Panc1 (cell line): ENCODE measurements around the gene CARMIL3. TPM values are rescaled to one million over a fixed set of nuclear protein-coding genes. Genes with fewer than 3 reads are reported as not detected.

Source experiments
- ATAC-seq: fragments of 200-7000 bp; cut with Tn5 transposase; 2 replicates; pipeline ENCODE4 v1.9.1; 2020; ENCODE audit warnings: mild to moderate bottlenecking, moderate library complexity
- BruUV-seq: library from RNA; stranded (reverse); fragments of 400-500 nt; replicated peaks from 2 replicates; lab custom pipeline; 2021; lab: Mats Ljungman, UMichigan
- CTCF ChIA-PET: fragments of 300-600 bp; sonication (Branson Sonifier 250); formaldehyde crosslinking; loops from one replicate; lab custom pipeline; 2022; ENCODE audit warnings: antibody characterized with exemption; lab: Charles Lee
- POLR2A ChIA-PET: fragments of 300-600 bp; sonication (Branson Sonifier 250); formaldehyde crosslinking; loops from one replicate; lab custom pipeline; 2022; ENCODE audit warnings: antibody characterized with exemption; lab: Charles Lee
- DNase-seq: peaks from one replicate; pipeline ENCODE4 v3.0.0-alpha.2; 2010; ENCODE audit warnings: low read depth, low spot score
- H3K27ac ChIP-seq: 2 replicates; pipeline ENCODE4 v1.5.1; 2011; ENCODE audit warnings: mild to moderate bottlenecking, low read length, inconsistent platforms
- H3K27me3 ChIP-seq: fragments of 200-500 bp; sonication (Bioruptor generic); 2 replicates; pipeline ENCODE4 v1.6.0; 2014; ENCODE audit warnings: low read length, inconsistent platforms; ENCODE audit not compliant: control insufficient read depth, insufficient read depth
- H3K36me3 ChIP-seq: fragments of 200-500 bp; sonication (Bioruptor generic); 2 replicates; pipeline ENCODE4 v1.5.1; 2014; ENCODE audit warnings: inconsistent platforms, mild to moderate bottlenecking, low read length, moderate library complexity; ENCODE audit not compliant: control insufficient read depth, insufficient read depth
- H3K4me1 ChIP-seq: 2 replicates; pipeline ENCODE4 v1.5.1; 2011; ENCODE audit warnings: inconsistent platforms, mild to moderate bottlenecking, low read length, moderate library complexity; ENCODE audit not compliant: control insufficient read depth, insufficient read depth
- H3K4me3 ChIP-seq, 2 experiments: 2 replicates each; pipeline ENCODE4 v1.5.1; 2011 to 2012; ENCODE audit warnings: low read depth in 2 of 2, low read length in 2 of 2, mild to moderate bottlenecking in 2 of 2, inconsistent platforms in 1 of 2, moderate library complexity in 1 of 2
- H3K9me3 ChIP-seq: fragments of 200-500 bp; sonication (Bioruptor generic); 2 replicates; pipeline ENCODE4 v1.5.1; 2014; ENCODE audit warnings: low read depth, mild to moderate bottlenecking, inconsistent platforms, low read length, moderate library complexity; ENCODE audit not compliant: control insufficient read depth, insufficient read depth
- CTCF ChIP-seq: fragments of 450-650 bp; IDR thresholded peaks from 2 replicates; pipeline ENCODE4 v1.5.1; 2017; ENCODE audit warnings: mild to moderate bottlenecking
- POLR2AphosphoS5 ChIP-seq: IDR thresholded peaks from 2 replicates; pipeline ENCODE4 v1.6.1; 2012; ENCODE audit warnings: mild to moderate bottlenecking, low read depth, low read length, moderate library complexity
- SIN3A ChIP-seq: IDR thresholded peaks from 2 replicates; pipeline ENCODE4 v1.6.1; 2012; ENCODE audit warnings: low read depth, mild to moderate bottlenecking, low read length, moderate library complexity, borderline replicate concordance; ENCODE audit not compliant: insufficient read depth
- TCF7L2 ChIP-seq: IDR thresholded peaks from 2 replicates; pipeline ENCODE4 v1.6.1; 2011; ENCODE audit warnings: mild to moderate bottlenecking, low read depth, low read length, inconsistent platforms
- in situ Hi-C: cut with HindIII; loops from 2 replicates; pipeline ENCODE4 v1.10.0; 2016; ENCODE audit warnings: low sequenced_read_pairs, low pct_unique_long_range_greater_than_20kb
- intact Hi-C: fragments of 100-400 bp; cut with micrococcal nuclease; formaldehyde crosslinking; loops from one replicate; pipeline ENCODE4 v1.10.0; 2022; ENCODE audit not compliant: unreplicated experiment
- total RNA-seq: library from RNA; stranded (reverse); gene quantifications from one replicate; pipeline ENCODE4 v1.2.1, GENCODE V29; 2021; ENCODE audit not compliant: unreplicated experiment
- TF ChIP-seq, protein P1 (sequence below), 2 experiments: IDR thresholded peaks; 2 replicates each; pipeline ENCODE4 v1.6.1; 2011 to 2012; ENCODE audit warnings: low read depth in 2 of 2, control low read depth in 1 of 2, low read length in 1 of 2, mild to moderate bottlenecking in 1 of 2, moderate library complexity in 1 of 2; ENCODE audit not compliant: insufficient read depth in 1 of 2

Gene CARMIL3
- total RNA-seq, 1 experiment from 2014 or later, result 0.15 TPM

DNA sequence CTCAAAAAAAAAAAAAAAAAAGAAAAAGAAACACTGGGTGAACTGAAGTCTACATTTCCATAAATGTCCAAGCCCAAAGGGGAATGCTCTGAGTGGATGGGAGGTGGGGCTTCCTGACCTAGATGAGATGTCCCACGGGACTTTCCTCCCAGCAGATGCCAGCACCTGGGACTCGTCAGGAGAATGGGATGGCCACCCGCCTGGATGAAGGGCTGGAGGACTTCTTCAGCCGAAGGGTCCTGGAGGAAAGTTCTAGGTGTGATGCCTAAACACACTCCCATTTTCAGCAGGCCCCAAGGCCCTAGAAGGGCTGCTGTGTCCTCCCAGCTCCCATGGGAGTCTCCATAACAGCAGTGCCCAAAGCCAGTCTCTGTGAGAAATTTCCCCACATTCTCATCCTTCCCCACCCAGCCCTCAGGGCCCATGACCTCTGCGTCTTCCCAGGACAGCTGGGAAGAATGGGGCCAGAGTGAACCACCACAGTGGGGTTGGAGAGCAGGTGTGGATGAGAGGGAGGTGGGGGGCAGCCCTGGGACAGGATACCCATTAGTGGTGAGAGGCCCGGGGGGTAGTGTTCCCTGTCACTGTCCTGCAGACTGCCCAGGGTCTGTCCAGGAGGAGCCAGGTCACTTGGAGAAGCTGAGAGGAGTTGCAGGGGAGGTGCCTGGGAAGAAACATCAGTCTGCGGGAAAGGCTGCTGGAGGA lies 12.4 kb downstream of the CARMIL3 start:
- intact Hi-C loops (no loop called here), in situ Hi-C loops (no loop called here)
- H3K4me3 ChIP-seq, result no peak overlapping the region
- H3K9me3 ChIP-seq, result no peaks in the 10 kb centered on the region
- POLR2A ChIA-PET, result no interaction called here
- H3K27me3 ChIP-seq, result no peaks in the 10 kb centered on the region
- H3K27ac ChIP-seq, result no peak overlapping the region
- TF ChIP-seq POLR2AphosphoS5 (no peak), TCF7L2 (no peak), SIN3A (no peak), CTCF (no peak)
- TF ChIP-seq, protein P1, sequence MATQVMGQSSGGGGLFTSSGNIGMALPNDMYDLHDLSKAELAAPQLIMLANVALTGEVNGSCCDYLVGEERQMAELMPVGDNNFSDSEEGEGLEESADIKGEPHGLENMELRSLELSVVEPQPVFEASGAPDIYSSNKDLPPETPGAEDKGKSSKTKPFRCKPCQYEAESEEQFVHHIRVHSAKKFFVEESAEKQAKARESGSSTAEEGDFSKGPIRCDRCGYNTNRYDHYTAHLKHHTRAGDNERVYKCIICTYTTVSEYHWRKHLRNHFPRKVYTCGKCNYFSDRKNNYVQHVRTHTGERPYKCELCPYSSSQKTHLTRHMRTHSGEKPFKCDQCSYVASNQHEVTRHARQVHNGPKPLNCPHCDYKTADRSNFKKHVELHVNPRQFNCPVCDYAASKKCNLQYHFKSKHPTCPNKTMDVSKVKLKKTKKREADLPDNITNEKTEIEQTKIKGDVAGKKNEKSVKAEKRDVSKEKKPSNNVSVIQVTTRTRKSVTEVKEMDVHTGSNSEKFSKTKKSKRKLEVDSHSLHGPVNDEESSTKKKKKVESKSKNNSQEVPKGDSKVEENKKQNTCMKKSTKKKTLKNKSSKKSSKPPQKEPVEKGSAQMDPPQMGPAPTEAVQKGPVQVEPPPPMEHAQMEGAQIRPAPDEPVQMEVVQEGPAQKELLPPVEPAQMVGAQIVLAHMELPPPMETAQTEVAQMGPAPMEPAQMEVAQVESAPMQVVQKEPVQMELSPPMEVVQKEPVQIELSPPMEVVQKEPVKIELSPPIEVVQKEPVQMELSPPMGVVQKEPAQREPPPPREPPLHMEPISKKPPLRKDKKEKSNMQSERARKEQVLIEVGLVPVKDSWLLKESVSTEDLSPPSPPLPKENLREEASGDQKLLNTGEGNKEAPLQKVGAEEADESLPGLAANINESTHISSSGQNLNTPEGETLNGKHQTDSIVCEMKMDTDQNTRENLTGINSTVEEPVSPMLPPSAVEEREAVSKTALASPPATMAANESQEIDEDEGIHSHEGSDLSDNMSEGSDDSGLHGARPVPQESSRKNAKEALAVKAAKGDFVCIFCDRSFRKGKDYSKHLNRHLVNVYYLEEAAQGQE (IDR thresholded peaks at IDR 0.05; ENCODE audit: insufficient read depth in 1 of 2, low read depth in 2 of 2, low read length in 1 of 2), result no peak
- no TSS peak for BruUV-seq
- ATAC-seq (no peak), DNase-seq (no peak)
- H3K36me3 ChIP-seq, result no peaks in the 10 kb centered on the region
- CTCF ChIA-PET, result no interaction called here
- no peaks in the 10 kb centered on the region for H3K4me1 ChIP-seq

DNA sequence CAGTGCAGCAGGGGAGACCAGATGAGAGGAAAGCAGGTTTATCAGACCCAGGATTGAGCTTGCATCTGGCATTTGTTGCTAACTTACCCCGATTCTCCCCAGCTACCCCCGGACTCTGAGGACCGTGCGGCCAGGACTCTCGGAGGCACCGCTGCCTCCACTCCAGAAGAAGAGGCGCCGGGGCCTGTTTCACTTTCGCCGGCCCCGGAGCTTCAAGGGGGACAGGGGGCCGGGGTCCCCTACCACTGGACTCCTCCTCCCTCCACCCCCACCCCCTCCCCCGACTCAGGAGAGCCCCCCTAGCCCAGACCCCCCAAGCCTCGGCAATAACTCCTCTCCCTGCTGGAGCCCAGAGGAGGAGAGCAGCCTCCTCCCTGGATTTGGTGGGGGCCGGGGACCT lies 13.0 kb downstream of the CARMIL3 start:
- no peak for DNase-seq
- intact Hi-C loops, result no loop called here
- Histone ChIP-seq H3K4me3 (no peak overlapping the region), H3K9me3 (no peaks in the 10 kb centered on the region), H3K27ac (no peak overlapping the region), H3K27me3 (no peaks in the 10 kb centered on the region), H3K4me1 (no peaks in the 10 kb centered on the region), H3K36me3 (no peaks in the 10 kb centered on the region)
- TF ChIP-seq SIN3A (no peak), POLR2AphosphoS5 (no peak), CTCF (no peak), TCF7L2 (no peak)
- TF ChIP-seq, protein P1 (IDR thresholded peaks at IDR 0.05; ENCODE audit: insufficient read depth in 1 of 2, low read depth in 2 of 2, low read length in 1 of 2), result no peak
- no TSS peak for BruUV-seq
- in situ Hi-C loops, result no loop called here
- ChIA-PET CTCF (no interaction called here), POLR2A (no interaction called here)
- no peak for ATAC-seq
